ENCODE results near the gene KLK12.

KLK12 gene

DNA sequence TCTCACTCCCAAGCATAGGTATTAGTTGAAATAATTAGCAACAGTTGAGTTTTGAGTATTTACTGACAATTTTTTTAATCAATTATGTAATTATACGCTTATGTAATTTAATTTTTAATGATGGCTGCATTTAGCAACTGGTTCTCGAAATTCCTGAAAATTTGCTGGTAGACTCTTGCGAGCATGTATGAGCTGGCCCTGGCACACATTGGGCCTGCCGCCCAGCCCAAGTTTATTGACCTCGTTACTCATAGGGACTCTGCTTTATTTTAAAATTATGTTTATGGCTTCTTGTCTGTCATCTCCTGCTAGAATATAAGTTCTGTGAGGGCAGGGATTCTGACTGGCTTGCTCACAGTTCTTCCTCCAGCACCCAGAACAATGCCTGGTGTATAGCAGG is 41.2 kb upstream of the KLK12 start:
- Histone ChIP-seq H3F3A (ENCODE audit: insufficient read depth, low read length) (no peaks in the 10 kb centered on the region), H4K20me1 (ENCODE audit: insufficient read depth, low read length) (no peaks in the 10 kb centered on the region), H3K27ac (ENCODE audit: low read length) (no peak overlapping the region), H3K27me3 (replicated peaks; ENCODE audit: insufficient read depth, low read length) (peaks cover 24% of the 10 kb centered on the region), H3K4me3 (ENCODE audit: low read length) (no peak overlapping the region), H3K79me2 (ENCODE audit: low read length) (no peaks in the 10 kb centered on the region), H3K9me3 (replicated peaks; ENCODE audit: insufficient read depth, low read length) (no peaks in the 10 kb centered on the region), H3K9me2 (replicated peaks; ENCODE audit: insufficient read depth, low read length) (no peaks in the 10 kb centered on the region), H3K9ac (ENCODE audit: low read length) (no peak overlapping the region), H3K4me1 (ENCODE audit: low read length) (no peaks in the 10 kb centered on the region), H3K36me3 (replicated peaks; ENCODE audit: insufficient read depth, low read length) (no peaks in the 10 kb centered on the region), H3K4me2 (ENCODE audit: low read depth, low read length) (no peak overlapping the region), H2AFZ (ENCODE audit: low read length) (no peak overlapping the region)
- no peak for DNase-seq
- no peak for TF ChIP-seq EZH2 (optimal IDR thresholded peaks at IDR 0.05; ENCODE audit: low read depth, low read length)
- TF ChIP-seq EZH2phosphoT487 (IDR thresholded peaks at IDR 0.05; ENCODE audit: low read length) = no peak
- TF ChIP-seq, protein P1, sequence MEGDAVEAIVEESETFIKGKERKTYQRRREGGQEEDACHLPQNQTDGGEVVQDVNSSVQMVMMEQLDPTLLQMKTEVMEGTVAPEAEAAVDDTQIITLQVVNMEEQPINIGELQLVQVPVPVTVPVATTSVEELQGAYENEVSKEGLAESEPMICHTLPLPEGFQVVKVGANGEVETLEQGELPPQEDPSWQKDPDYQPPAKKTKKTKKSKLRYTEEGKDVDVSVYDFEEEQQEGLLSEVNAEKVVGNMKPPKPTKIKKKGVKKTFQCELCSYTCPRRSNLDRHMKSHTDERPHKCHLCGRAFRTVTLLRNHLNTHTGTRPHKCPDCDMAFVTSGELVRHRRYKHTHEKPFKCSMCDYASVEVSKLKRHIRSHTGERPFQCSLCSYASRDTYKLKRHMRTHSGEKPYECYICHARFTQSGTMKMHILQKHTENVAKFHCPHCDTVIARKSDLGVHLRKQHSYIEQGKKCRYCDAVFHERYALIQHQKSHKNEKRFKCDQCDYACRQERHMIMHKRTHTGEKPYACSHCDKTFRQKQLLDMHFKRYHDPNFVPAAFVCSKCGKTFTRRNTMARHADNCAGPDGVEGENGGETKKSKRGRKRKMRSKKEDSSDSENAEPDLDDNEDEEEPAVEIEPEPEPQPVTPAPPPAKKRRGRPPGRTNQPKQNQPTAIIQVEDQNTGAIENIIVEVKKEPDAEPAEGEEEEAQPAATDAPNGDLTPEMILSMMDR (IDR thresholded peaks at IDR 0.05; ENCODE audit: low read length) = no peak

DNA sequence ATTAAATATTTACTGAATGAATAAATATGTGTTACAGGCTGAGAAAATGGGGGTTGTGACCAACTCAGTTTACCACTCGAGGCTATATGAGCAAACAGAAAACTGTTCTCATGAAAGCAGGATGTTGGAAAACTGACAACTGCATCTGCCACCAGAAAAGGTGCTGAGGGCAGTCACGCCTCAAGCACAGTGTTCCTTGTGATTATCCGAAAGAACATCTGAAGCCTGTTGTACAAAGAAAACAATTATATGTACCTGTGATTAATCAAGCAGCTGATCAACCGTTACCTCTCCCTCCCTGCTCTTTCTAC is 36.2 kb upstream of the KLK12 start:
- Histone ChIP-seq H3K9ac (ENCODE audit: low read length) (no peak overlapping the region), H3K27ac (ENCODE audit: low read length) (no peak overlapping the region), H3K27me3 (replicated peaks; ENCODE audit: insufficient read depth, low read length) (peaks cover 26% of the 10 kb centered on the region), H3K4me1 (ENCODE audit: low read length) (no peaks in the 10 kb centered on the region), H2AFZ (ENCODE audit: low read length) (no peak overlapping the region), H3K4me3 (ENCODE audit: low read length) (no peak overlapping the region), H3K79me2 (ENCODE audit: low read length) (no peaks in the 10 kb centered on the region), H3K36me3 (replicated peaks; ENCODE audit: insufficient read depth, low read length) (no peaks in the 10 kb centered on the region), H3K4me2 (ENCODE audit: low read depth, low read length) (no peak overlapping the region), H3F3A (ENCODE audit: insufficient read depth, low read length) (no peaks in the 10 kb centered on the region), H3K9me2 (replicated peaks; ENCODE audit: insufficient read depth, low read length) (no peaks in the 10 kb centered on the region), H4K20me1 (ENCODE audit: insufficient read depth, low read length) (no peaks in the 10 kb centered on the region), H3K9me3 (replicated peaks; ENCODE audit: insufficient read depth, low read length) (no peaks in the 10 kb centered on the region)
- TF ChIP-seq EZH2phosphoT487 (IDR thresholded peaks at IDR 0.05; ENCODE audit: low read length) (no peak), EZH2 (optimal IDR thresholded peaks at IDR 0.05; ENCODE audit: low read depth, low read length) (no peak)
- TF ChIP-seq, protein P1 (IDR thresholded peaks at IDR 0.05; ENCODE audit: low read length) = no peak
- DNase-seq = no peak

DNA sequence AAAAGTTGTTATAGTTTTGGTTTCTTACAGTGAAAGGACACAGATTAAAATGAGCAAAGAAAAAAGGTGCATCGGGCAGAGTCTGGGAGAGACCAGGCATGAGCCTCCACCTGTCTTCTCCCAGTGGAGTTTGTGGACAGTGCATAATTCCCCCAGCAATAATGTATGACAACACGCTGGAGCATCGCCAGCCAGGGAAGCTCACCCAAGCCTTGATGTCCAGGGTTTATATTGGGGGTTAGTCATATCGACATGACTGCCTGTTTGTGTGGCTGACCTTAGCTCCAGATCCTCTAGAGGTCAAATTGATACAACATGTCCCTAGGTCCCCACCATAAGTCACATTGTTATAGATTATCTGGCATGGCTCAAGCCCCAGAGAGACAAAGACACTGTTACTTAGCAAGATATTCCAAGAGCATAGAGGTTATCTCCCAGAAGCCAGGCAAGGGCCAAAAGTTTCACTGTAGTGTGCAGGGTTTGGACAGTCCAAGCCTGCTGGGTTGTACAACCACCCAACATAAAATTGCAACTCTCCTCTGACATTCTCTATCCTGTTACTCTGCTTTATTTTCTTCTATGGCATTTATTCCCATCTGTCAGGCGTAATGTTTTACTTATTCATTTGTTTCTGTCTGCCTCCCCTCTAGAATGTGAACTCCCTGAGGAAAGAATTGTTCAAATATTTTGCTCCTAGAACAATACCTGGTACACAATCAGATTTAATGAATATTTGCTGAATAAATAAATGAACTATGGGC is 35.7 kb upstream of the KLK12 start:
- Histone ChIP-seq H3F3A (ENCODE audit: insufficient read depth, low read length) (no peaks in the 10 kb centered on the region), H3K27ac (ENCODE audit: low read length) (no peak overlapping the region), H4K20me1 (ENCODE audit: insufficient read depth, low read length) (no peaks in the 10 kb centered on the region), H3K4me1 (ENCODE audit: low read length) (no peaks in the 10 kb centered on the region), H3K36me3 (replicated peaks; ENCODE audit: insufficient read depth, low read length) (no peaks in the 10 kb centered on the region), H2AFZ (ENCODE audit: low read length) (no peak overlapping the region), H3K9ac (ENCODE audit: low read length) (no peak overlapping the region), H3K4me3 (ENCODE audit: low read length) (no peak overlapping the region), H3K9me2 (replicated peaks; ENCODE audit: insufficient read depth, low read length) (no peaks in the 10 kb centered on the region), H3K9me3 (replicated peaks; ENCODE audit: insufficient read depth, low read length) (no peaks in the 10 kb centered on the region), H3K79me2 (ENCODE audit: low read length) (no peaks in the 10 kb centered on the region), H3K27me3 (replicated peaks; ENCODE audit: insufficient read depth, low read length) (peaks cover 24% of the 10 kb centered on the region), H3K4me2 (ENCODE audit: low read depth, low read length) (no peak overlapping the region)
- TF ChIP-seq, protein P1 (IDR thresholded peaks at IDR 0.05; ENCODE audit: low read length) = no peak
- TF ChIP-seq EZH2phosphoT487 (IDR thresholded peaks at IDR 0.05; ENCODE audit: low read length) = no peak
- no peak for TF ChIP-seq EZH2 (optimal IDR thresholded peaks at IDR 0.05; ENCODE audit: low read depth, low read length)
- DNase-seq = no peak
